Measurements from ENCODE around the gene LRRC4C.

Gene LRRC4C

GRCh38 chr11:40186437-40187263, 1272.8 kb downstream of the LRRC4C start:
- H3K4me1 ChIP-seq (ENCODE audit: insufficient read depth, low read length, severe bottlenecking), result no peaks in the 10 kb centered on the region
- H3K36me3 ChIP-seq (ENCODE audit: insufficient read depth, low read length), result no peaks in the 10 kb centered on the region
- H4K20me1 ChIP-seq (ENCODE audit: insufficient read depth, low read length), result no peaks in the 10 kb centered on the region
- no peak for TF ChIP-seq EZH2 (IDR thresholded peaks at IDR 0.05; ENCODE audit: borderline replicate concordance, low read length)
- TF ChIP-seq, protein P1, sequence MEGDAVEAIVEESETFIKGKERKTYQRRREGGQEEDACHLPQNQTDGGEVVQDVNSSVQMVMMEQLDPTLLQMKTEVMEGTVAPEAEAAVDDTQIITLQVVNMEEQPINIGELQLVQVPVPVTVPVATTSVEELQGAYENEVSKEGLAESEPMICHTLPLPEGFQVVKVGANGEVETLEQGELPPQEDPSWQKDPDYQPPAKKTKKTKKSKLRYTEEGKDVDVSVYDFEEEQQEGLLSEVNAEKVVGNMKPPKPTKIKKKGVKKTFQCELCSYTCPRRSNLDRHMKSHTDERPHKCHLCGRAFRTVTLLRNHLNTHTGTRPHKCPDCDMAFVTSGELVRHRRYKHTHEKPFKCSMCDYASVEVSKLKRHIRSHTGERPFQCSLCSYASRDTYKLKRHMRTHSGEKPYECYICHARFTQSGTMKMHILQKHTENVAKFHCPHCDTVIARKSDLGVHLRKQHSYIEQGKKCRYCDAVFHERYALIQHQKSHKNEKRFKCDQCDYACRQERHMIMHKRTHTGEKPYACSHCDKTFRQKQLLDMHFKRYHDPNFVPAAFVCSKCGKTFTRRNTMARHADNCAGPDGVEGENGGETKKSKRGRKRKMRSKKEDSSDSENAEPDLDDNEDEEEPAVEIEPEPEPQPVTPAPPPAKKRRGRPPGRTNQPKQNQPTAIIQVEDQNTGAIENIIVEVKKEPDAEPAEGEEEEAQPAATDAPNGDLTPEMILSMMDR (IDR thresholded peaks at IDR 0.05; ENCODE audit: low read length), result no peak
- H2AFZ ChIP-seq (ENCODE audit: low read length), result no peak overlapping the region
- H3K4me2 ChIP-seq (ENCODE audit: low read length), result no peak overlapping the region
- no peaks in the 10 kb centered on the region for H3F3A ChIP-seq (ENCODE audit: insufficient read depth, low read length)
- no peaks in the 10 kb centered on the region for H3K9me2 ChIP-seq (ENCODE audit: low read depth, low read length)
- H3K27me3 ChIP-seq (ENCODE audit: insufficient read depth, low read length), result no peaks in the 10 kb centered on the region
- no peaks in the 10 kb centered on the region for H3K9me3 ChIP-seq (ENCODE audit: low read length)
- H3K79me2 ChIP-seq (ENCODE audit: insufficient read depth, low read length), result no peaks in the 10 kb centered on the region
- no peak overlapping the region for H3K9ac ChIP-seq (ENCODE audit: low read length)
- no peak overlapping the region for H3K27ac ChIP-seq (ENCODE audit: low read depth, low read length, poor library complexity, severe bottlenecking)
- no peak overlapping the region for H3K4me3 ChIP-seq (ENCODE audit: low read depth, low read length, poor library complexity, severe bottlenecking)

GRCh38 chr11:40185793-40186192, 1273.7 kb downstream of the LRRC4C start:
- Histone ChIP-seq H3K4me1 (ENCODE audit: insufficient read depth, low read length, severe bottlenecking) (no peaks in the 10 kb centered on the region), H3K9me2 (ENCODE audit: low read depth, low read length) (no peaks in the 10 kb centered on the region), H3K27ac (ENCODE audit: low read depth, low read length, poor library complexity, severe bottlenecking) (no peak overlapping the region), H3K27me3 (ENCODE audit: insufficient read depth, low read length) (no peaks in the 10 kb centered on the region), H3K79me2 (ENCODE audit: insufficient read depth, low read length) (no peaks in the 10 kb centered on the region), H2AFZ (ENCODE audit: low read length) (no peak overlapping the region), H3F3A (ENCODE audit: insufficient read depth, low read length) (no peaks in the 10 kb centered on the region), H3K36me3 (ENCODE audit: insufficient read depth, low read length) (no peaks in the 10 kb centered on the region), H3K9ac (ENCODE audit: low read length) (no peak overlapping the region), H4K20me1 (ENCODE audit: insufficient read depth, low read length) (no peaks in the 10 kb centered on the region), H3K4me3 (ENCODE audit: low read depth, low read length, poor library complexity, severe bottlenecking) (no peak overlapping the region), H3K4me2 (ENCODE audit: low read length) (no peak overlapping the region), H3K9me3 (ENCODE audit: low read length) (no peaks in the 10 kb centered on the region)
- TF ChIP-seq EZH2 (IDR thresholded peaks at IDR 0.05; ENCODE audit: borderline replicate concordance, low read length), result no peak
- TF ChIP-seq, protein P1 (IDR thresholded peaks at IDR 0.05; ENCODE audit: low read length), result no peak

- Histone ChIP-seq H3K9ac (ENCODE audit: low read length) (no peak overlapping the region), H3K4me3 (ENCODE audit: low read depth, low read length, poor library complexity, severe bottlenecking) (no peak overlapping the region), H3K79me2 (ENCODE audit: insufficient read depth, low read length) (no peaks in the 10 kb centered on the region), H3K4me1 (ENCODE audit: insufficient read depth, low read length, severe bottlenecking) (no peaks in the 10 kb centered on the region), H3K36me3 (ENCODE audit: insufficient read depth, low read length) (no peaks in the 10 kb centered on the region), H2AFZ (ENCODE audit: low read length) (no peak overlapping the region), H3K9me3 (ENCODE audit: low read length) (no peaks in the 10 kb centered on the region), H3K27ac (ENCODE audit: low read depth, low read length, poor library complexity, severe bottlenecking) (no peak overlapping the region), H3K27me3 (ENCODE audit: insufficient read depth, low read length) (no peaks in the 10 kb centered on the region), H3F3A (ENCODE audit: insufficient read depth, low read length) (no peaks in the 10 kb centered on the region), H3K4me2 (ENCODE audit: low read length) (no peak overlapping the region), H4K20me1 (ENCODE audit: insufficient read depth, low read length) (no peaks in the 10 kb centered on the region), H3K9me2 (ENCODE audit: low read depth, low read length) (no peaks in the 10 kb centered on the region)
- TF ChIP-seq EZH2 (IDR thresholded peaks at IDR 0.05; ENCODE audit: borderline replicate concordance, low read length), result no peak
- TF ChIP-seq, protein P1 (IDR thresholded peaks at IDR 0.05; ENCODE audit: low read length), result no peak
Measured at GRCh38 chr11:40183073-40184064, 1276.1 kb downstream of the LRRC4C start.

Data from OCI-LY1 (cell line).